ENCODE measurements around the gene SLC35F4.

DNA sequence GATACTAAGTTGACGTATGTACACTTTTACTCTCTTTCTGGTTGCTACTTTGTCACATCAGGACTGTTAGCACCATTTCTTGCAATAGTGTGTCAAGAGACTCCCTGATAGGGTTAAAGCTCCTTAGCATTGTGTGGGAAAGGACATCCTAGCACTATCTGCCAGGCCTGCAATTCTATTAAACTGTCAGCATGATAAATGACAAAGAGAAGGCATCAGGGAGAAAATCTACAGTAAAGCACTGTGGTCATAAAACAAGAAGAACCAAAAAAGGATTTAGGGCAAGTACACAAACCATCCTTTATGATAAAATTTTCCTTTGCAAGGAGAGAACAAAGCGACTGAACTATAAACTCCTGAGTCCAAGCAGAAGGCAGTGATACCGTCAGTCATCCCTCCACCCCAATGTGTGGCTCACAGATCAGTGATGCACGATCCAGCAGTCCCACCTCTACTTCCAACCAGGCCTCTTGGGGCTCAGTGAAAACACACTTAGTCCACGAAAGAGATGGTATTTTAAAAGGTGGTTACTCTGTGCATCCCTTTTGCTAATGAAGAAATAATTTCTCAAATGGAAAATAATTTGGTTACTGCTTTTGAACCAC, 31.4 kb upstream of the SLC35F4 start:
- TF ChIP-seq EZH2 (IDR thresholded peaks at IDR 0.05; ENCODE audit: borderline replicate concordance, insufficient read depth, low read length, poor library complexity, severe bottlenecking), result no peak
- TF ChIP-seq, protein P1, sequence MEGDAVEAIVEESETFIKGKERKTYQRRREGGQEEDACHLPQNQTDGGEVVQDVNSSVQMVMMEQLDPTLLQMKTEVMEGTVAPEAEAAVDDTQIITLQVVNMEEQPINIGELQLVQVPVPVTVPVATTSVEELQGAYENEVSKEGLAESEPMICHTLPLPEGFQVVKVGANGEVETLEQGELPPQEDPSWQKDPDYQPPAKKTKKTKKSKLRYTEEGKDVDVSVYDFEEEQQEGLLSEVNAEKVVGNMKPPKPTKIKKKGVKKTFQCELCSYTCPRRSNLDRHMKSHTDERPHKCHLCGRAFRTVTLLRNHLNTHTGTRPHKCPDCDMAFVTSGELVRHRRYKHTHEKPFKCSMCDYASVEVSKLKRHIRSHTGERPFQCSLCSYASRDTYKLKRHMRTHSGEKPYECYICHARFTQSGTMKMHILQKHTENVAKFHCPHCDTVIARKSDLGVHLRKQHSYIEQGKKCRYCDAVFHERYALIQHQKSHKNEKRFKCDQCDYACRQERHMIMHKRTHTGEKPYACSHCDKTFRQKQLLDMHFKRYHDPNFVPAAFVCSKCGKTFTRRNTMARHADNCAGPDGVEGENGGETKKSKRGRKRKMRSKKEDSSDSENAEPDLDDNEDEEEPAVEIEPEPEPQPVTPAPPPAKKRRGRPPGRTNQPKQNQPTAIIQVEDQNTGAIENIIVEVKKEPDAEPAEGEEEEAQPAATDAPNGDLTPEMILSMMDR (IDR thresholded peaks at IDR 0.05; ENCODE audit: poor library complexity, severe bottlenecking), result no peak

Data from neural cell (in vitro differentiated cells).